GM12872 (cell line): ENCODE results near the gene PIP5K1B.

Source experiments
- TF ChIP-seq, protein P1 (sequence below): IDR thresholded peaks from 3 replicates; pipeline ENCODE4 v1.5.1; 2011; ENCODE audit warnings: low read depth, mild to moderate bottlenecking, low read length, moderate library complexity; ENCODE audit not compliant: insufficient read depth

PIP5K1B gene, protein sequence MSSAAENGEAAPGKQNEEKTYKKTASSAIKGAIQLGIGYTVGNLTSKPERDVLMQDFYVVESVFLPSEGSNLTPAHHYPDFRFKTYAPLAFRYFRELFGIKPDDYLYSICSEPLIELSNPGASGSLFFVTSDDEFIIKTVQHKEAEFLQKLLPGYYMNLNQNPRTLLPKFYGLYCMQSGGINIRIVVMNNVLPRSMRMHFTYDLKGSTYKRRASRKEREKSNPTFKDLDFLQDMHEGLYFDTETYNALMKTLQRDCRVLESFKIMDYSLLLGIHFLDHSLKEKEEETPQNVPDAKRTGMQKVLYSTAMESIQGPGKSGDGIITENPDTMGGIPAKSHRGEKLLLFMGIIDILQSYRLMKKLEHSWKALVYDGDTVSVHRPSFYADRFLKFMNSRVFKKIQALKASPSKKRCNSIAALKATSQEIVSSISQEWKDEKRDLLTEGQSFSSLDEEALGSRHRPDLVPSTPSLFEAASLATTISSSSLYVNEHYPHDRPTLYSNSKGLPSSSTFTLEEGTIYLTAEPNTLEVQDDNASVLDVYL

GRCh38 chr9:68704814-68705530 lies at the start of gene PIP5K1B:
Gene PIP5K1B, plus strand, starts transcription at chr9:68705240. Its CDS starts 117,375 bp downstream, at chr9:68822615.
- TF ChIP-seq, protein P1, sequence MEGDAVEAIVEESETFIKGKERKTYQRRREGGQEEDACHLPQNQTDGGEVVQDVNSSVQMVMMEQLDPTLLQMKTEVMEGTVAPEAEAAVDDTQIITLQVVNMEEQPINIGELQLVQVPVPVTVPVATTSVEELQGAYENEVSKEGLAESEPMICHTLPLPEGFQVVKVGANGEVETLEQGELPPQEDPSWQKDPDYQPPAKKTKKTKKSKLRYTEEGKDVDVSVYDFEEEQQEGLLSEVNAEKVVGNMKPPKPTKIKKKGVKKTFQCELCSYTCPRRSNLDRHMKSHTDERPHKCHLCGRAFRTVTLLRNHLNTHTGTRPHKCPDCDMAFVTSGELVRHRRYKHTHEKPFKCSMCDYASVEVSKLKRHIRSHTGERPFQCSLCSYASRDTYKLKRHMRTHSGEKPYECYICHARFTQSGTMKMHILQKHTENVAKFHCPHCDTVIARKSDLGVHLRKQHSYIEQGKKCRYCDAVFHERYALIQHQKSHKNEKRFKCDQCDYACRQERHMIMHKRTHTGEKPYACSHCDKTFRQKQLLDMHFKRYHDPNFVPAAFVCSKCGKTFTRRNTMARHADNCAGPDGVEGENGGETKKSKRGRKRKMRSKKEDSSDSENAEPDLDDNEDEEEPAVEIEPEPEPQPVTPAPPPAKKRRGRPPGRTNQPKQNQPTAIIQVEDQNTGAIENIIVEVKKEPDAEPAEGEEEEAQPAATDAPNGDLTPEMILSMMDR: no peak

DNA sequence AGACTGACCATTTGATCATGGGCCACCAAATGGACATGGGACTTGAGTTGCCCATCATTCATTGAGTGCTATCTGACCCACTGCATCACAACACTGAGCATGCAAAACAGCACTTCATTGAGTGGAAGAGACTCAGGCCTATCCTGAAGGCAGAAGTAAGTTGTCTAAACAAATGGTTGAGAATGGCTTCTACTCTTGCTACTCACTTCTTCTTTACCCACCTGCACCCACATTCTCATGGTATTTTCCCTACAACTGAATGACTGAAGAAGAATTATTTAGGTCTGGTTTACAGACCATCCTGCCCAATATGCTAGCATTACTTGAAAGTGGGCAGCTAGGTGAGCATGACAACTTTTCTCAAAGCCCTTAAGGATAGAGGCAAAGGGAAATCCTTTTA lies 41.0 kb upstream of the PIP5K1B start:
- TF ChIP-seq, protein P1: no peak

DNA sequence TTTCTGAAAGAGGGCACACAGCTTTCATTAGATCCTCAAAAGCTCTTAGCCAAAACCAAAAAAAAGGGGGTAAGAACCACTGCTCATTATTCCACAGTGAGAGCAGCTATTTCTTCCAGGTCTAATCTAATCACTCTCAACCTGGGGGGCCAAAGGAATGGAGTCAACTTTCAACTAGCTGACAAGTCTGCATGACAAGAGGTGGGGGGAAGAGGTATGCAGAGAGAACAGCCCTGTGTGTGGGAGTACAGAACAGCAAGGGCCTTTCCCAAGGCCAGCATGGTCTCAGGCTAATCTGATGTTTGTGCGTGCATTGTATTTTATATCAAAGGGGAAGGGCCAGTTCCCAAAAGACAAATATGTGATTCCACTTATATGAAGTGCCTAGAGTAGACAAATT lies 36.9 kb upstream of the PIP5K1B start:
- TF ChIP-seq, protein P1: no peak

GRCh38 chr9:68669218-68669617 lies 35.8 kb upstream of the PIP5K1B start:
- TF ChIP-seq, protein P1: no peak

- TF ChIP-seq, protein P1: no peak
These were observed 32.8 kb upstream of the PIP5K1B start for GRCh38 chr9:68672215-68672614.

- TF ChIP-seq, protein P1: no peak
These were observed 32.4 kb upstream of the PIP5K1B start for GRCh38 chr9:68672625-68673024.

- TF ChIP-seq, protein P1: peak; percentile 55
These were observed 26.6 kb upstream of the PIP5K1B start for GRCh38 chr9:68678430-68678829.
